Cardiac muscle cell (in vitro differentiated cells and primary cell): Measurements from ENCODE around the gene ACD. TPM values are rescaled to one million over a fixed set of nuclear protein-coding genes. Genes with fewer than 3 reads are reported as not detected.

Source experiments
- DNase-seq, 2 donors: peaks; one replicate each; pipeline versions ENCODE4 v3.0.0 to v3.0.0-alpha.2; 2010 to 2017; ENCODE audit warnings: low read depth in 1 of 2, low spot score in 1 of 2
- H3K27ac ChIP-seq: fragments of 200-600 bp; sonication (generic); 2 replicates; pipeline ENCODE4 v1.5.1; 2016
- H3K27me3 ChIP-seq: fragments of 200-600 bp; sonication (generic); 2 replicates; pipeline ENCODE4 v1.6.0; 2016; ENCODE audit warnings: control low read depth
- H3K36me3 ChIP-seq: fragments of 200-600 bp; sonication (generic); 2 replicates; pipeline ENCODE4 v1.5.1; 2016; ENCODE audit warnings: control low read depth
- H3K4me1 ChIP-seq: fragments of 200-600 bp; sonication (generic); 2 replicates; pipeline ENCODE4 v1.8.1; 2017; ENCODE audit warnings: low read depth, mild to moderate bottlenecking, mixed run types
- H3K4me3 ChIP-seq: fragments of 200-600 bp; sonication (generic); 2 replicates; pipeline ENCODE4 v1.5.1; 2016; ENCODE audit warnings: mild to moderate bottlenecking
- H3K9me3 ChIP-seq: fragments of 200-600 bp; sonication (generic); 2 replicates; pipeline ENCODE4 v1.5.1; 2017; ENCODE audit warnings: low read depth, mild to moderate bottlenecking, control low read depth
- polyA plus RNA-seq: library from polyadenylated mRNA; unstranded; fragments of >200 nt; fragmentation: Nextera tagmentation; extraction: Ambion mirVana; gene quantifications from 2 replicates; pipeline ENCODE4 v1.2.1, GENCODE V29; 2016
- total RNA-seq: library from RNA; depleted of rRNA; stranded (reverse); fragments of >200 nt; gene quantifications from 2 replicates; pipeline ENCODE4 v1.2.3, GENCODE V29; 2016
- TF ChIP-seq, protein P1 (sequence below): IDR thresholded peaks from 2 replicates; pipeline ENCODE4 v1.5.1; 2012; ENCODE audit warnings: low read depth, mild to moderate bottlenecking, low read length

The ACD gene
- total and polyA plus RNA-seq, 2 experiments from 2014 or later = 17.2 to 31.8 TPM

- peak within 1 kb of the TSS; percentile 85 for H3K4me3 ChIP-seq
- H3K27ac ChIP-seq = peak within 1 kb of the TSS; percentile 48
- TF ChIP-seq, protein P1, sequence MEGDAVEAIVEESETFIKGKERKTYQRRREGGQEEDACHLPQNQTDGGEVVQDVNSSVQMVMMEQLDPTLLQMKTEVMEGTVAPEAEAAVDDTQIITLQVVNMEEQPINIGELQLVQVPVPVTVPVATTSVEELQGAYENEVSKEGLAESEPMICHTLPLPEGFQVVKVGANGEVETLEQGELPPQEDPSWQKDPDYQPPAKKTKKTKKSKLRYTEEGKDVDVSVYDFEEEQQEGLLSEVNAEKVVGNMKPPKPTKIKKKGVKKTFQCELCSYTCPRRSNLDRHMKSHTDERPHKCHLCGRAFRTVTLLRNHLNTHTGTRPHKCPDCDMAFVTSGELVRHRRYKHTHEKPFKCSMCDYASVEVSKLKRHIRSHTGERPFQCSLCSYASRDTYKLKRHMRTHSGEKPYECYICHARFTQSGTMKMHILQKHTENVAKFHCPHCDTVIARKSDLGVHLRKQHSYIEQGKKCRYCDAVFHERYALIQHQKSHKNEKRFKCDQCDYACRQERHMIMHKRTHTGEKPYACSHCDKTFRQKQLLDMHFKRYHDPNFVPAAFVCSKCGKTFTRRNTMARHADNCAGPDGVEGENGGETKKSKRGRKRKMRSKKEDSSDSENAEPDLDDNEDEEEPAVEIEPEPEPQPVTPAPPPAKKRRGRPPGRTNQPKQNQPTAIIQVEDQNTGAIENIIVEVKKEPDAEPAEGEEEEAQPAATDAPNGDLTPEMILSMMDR = no peak
- no peaks in the 10 kb centered on the region for H3K9me3 ChIP-seq
- DNase-seq = peak; percentile 92 to 98
- peaks cover 14% of the 10 kb centered on the region for H3K27me3 ChIP-seq
- no peaks in the 10 kb centered on the region for H3K36me3 ChIP-seq
- H3K4me1 ChIP-seq = peaks cover 3% of the 10 kb centered on the region
Measured at GRCh38 chr16:67660564-67661028, 536 bp upstream of the ACD start, which contains the start of gene PARD6A. PARD6A (plus strand) TSS chr16:67660960; CDS start chr16:67661039, 79 bp downstream.

DNA sequence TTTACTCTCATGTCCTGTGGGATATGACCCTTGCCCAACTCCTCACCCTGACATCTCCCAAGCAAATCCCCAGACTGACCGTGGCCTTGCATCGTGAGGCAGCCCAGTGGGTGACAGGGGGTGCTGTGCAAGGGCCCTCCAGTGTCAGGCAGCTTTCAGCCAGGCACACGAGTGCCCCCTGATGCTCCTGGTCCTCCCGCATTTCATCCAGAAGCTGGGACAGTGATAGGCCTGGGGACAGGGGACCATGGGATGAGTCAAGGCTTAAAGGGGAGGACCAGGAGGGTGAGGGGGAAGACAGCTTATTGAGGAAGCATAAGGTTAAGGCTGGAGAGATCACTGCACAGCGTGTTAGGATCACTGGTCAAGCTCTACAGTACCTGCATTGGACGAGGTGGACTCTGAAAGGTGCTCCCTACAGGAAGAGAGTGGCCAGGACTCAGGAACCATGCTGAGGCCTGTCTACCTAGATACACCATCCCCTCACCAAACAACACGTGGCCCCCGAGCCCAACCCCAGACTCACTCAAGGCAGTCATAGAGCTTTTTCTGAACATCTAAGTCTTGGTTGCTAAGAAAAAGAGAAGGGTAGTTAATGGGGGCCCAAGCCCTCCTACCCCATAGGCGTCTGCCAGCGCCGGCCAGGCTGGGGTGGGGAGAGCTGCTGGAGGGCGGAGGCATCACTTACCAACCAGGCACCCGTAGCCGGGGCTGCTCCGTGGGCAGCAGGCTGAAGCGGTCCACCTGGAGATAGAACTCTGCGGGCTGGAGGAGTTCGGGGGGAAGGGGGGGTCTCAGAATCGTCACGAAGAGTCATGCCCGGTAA is 998 bp downstream of the ACD start:
- TF ChIP-seq, protein P1 = no peak
- Histone ChIP-seq H3K9me3 (no peaks in the 10 kb centered on the region), H3K4me3 (peak overlapping the region; percentile 85), H3K4me1 (peaks cover 4% of the 10 kb centered on the region), H3K27me3 (peaks cover 25% of the 10 kb centered on the region), H3K27ac (no peak overlapping the region), H3K36me3 (no peaks in the 10 kb centered on the region)
- no peak for DNase-seq

- Histone ChIP-seq H3K4me1 (peaks cover 13% of the 10 kb centered on the region), H3K27ac (no peak overlapping the region), H3K9me3 (no peaks in the 10 kb centered on the region), H3K27me3 (peaks cover 36% of the 10 kb centered on the region), H3K36me3 (no peaks in the 10 kb centered on the region), H3K4me3 (no peak overlapping the region)
- TF ChIP-seq, protein P1 = no peak
- DNase-seq = no peak
Measured at GRCh38 chr16:67657751-67658518, 2.1 kb downstream of the ACD start.

GRCh38 chr16:67657017-67657608 is 2.9 kb downstream of the ACD start:
- H3K36me3 ChIP-seq = no peaks in the 10 kb centered on the region
- no peaks in the 10 kb centered on the region for H3K9me3 ChIP-seq
- TF ChIP-seq, protein P1 = no peak
- no peak for DNase-seq
- H3K27ac ChIP-seq = no peak overlapping the region
- peaks cover 13% of the 10 kb centered on the region for H3K4me1 ChIP-seq
- H3K4me3 ChIP-seq = no peak overlapping the region
- peaks cover 39% of the 10 kb centered on the region for H3K27me3 ChIP-seq

DNA sequence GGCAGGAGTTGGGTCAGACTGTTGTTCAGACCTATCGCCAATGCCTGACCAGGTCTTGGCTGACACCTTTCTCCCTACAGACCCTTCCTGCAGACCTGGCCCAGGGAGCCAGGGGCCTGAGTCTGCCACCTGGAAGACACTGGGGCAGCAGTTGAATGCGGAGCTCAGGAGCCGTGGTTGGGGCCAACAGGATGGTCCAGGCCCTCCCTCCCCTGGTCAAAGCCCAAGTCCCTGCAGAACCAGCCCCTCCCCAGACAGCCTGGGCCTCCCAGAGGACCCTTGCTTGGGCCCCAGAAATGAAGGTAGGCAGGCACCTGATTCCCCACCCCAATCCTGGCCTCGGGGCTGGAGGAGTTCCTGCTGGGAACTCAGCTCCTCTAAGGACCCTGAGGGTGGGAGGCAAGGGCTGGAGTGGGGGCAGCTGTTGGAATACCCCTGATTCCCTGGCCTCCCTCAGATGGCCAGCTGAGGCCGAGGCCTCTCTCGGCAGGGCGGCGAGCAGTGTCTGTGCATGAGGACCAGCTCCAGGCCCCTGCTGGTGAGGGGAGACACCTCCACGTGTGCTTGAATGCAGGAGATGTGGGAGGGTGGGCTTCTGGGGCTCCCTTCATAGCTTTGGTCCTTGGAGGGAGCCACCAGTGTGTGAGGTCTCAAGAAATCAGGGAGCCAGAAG is 3.6 kb downstream of the ACD start:
- H3K27me3 ChIP-seq = peaks cover 39% of the 10 kb centered on the region
- TF ChIP-seq, protein P1 = no peak
- H3K4me1 ChIP-seq = peaks cover 13% of the 10 kb centered on the region
- H3K36me3 ChIP-seq = no peaks in the 10 kb centered on the region
- H3K27ac ChIP-seq = no peak overlapping the region
- H3K9me3 ChIP-seq = no peaks in the 10 kb centered on the region
- no peak overlapping the region for H3K4me3 ChIP-seq
- DNase-seq = no peak
